ENCODE data around the gene SH3GL3.

The SH3GL3 gene

GRCh38 chr15:83570756-83571155, 123.6 kb downstream of the SH3GL3 start:
- no peak for DNase-seq (ENCODE audit: low spot score)

DNA sequence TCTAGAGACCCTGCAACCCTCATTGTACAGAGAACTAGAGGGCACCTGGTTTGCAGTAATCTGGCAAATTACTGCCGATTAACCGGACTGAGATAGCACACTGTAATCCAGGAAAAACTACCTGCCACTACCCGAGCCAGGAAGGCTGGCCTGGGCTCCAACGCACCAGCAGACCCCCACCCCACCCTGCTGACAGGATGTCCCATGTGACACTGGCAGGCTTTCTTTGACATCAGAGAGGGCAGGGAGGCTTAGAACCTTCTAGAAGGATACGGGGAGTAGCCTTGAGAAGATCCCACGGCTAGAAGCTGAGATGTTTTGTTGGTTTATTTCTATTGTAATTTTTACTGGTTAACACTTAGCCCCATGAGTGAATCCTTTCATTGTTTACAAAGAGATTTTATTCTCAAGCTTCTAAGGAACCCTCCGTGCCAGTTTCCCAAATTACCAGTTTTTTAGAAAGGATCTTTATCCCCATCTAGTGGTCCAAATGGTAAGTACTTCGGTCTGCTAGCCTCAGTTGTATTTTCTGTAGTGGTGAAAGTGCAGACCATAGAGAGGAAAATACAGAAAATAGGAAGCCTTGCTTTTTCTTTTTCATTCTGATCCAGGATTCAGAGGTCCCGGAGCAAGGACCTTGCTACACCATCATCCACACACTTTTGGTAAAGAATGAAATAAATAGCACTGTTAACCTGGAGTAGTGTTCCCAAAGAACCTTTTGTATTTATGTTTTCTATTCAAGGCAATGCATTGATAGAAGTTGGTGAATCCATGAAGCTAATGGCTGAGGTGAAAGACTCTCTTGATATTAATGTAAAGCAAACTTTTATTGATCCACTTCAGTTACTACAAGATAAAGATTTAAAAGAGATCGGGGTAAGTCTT, 124.9 kb downstream of the SH3GL3 start:
- DNase-seq (ENCODE audit: low spot score) = peak; percentile 10

DNA sequence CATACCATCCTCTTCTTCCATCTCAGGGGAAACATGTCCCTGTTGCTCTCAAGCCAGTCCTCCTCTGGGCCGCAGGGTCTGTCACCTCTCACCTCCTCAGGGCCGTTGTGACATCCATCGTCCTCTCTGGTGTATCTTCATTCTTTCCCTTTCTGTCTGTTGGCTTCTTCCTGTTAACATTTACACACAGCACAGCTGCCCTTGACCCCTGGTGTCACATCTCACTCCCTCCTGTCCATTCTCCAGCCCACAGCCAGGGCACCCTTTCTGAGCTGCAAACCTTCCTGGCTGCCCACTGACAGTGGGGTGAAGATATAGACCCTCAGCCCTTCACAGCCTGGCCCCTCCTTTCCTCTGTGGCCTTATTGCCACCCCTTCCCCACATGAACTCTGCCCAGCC, 127.2 kb downstream of the SH3GL3 start:
- no peak for DNase-seq (ENCODE audit: low spot score)

- DNase-seq (ENCODE audit: low spot score) = no peak
Measured at GRCh38 chr15:83578691-83579090, 131.6 kb downstream of the SH3GL3 start.

DNA sequence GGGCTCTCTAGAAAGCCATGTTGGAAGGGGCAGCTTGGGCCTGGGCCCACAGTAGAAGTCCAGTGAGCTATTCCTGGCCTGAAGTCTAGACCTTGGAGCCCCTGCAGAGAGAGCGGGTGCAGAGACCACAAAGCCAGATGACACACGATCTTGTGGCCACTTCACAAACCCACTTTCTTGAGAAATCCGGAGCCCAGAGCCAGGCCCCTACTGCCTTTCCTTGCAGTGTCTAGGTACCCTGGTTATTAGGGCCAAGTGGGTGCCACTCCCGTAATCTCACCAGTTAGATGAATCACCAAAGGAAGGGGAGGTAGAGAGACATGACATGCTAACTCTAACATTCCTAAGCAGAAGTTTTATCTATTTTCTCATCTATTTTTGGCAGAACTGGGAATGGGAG, 134.2 kb downstream of the SH3GL3 start:
- no peak for DNase-seq (ENCODE audit: low spot score)

GRCh38 chr15:83582381-83582780, 135.2 kb downstream of the SH3GL3 start:
- DNase-seq (ENCODE audit: low spot score) = no peak

DNA sequence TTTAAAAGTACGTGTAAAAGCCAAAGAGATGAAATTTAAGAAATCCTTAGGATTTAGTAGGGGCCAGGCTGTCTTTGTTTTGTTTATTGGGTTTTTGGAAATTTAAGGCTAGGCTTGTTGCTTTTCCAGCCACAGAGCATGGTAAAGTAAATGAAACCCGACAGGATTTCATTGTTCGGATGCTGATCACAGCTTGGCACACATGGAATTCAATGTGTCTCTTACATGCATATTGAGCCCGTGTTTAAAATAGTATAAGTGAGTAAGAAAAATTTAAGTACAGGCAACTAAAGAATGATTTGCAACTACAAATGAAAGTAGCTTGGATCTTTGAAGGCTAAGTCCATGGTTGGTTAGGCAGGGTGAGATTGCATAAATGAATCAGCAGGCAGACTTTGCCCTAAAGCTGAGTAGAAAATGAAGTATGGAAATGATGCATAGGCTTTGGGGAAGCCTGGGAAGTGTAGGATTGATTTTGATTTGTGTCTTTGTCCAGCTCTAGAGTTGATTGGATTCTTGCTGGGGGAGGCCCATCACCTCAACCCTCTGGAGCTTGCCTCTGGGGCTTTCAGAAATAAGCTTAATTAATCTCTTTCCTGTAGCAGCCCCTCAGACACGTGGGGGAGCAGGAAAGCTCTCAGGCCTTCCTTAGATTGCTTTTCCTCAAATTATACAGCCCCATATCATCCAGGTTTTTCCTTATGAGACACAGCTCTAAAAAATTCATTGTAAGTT, 138.6 kb downstream of the SH3GL3 start:
- DNase-seq (ENCODE audit: low spot score) = no peak

DNA sequence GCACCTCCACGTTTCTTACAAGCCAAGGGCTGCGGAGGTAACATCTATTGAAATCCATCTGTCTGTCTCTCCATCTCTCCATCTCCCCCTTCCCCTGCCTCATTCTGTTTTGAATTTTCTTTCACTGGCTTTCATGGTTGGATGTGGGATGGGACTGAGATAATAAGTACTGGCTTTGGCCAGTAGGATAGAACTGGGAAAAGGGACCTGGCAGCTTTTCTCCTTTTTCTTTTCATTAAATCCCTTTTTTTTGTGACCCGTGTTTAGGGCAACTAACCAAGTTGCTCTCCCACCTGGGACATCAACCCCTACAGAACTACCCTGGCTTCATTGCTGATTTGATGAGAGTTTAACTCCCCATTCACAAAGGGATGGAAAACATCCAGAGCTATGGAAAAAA, 139.9 kb downstream of the SH3GL3 start:
- no peak for DNase-seq (ENCODE audit: low spot score)

DNA sequence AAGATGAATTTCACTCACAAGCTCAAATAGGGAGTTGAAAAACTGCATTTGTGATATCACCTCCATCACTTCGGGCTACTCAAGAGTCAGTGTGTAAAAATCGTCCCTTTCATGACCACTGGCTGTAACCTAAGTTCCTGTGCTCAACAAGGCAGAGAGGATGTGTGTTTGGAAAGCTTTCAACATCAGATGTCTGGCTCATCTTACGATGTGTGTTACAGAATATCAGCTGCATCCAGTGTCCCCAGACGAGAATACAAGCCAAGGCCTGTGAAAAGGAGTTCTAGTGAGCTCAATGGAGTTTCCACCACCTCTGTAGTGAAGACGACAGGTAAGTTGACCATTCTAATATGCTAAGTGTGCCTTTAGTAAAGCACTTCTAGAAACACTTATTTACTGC, 141.3 kb downstream of the SH3GL3 start:
- no peak for DNase-seq (ENCODE audit: low spot score)

- DNase-seq (ENCODE audit: low spot score) = no peak
Measured at GRCh38 chr15:83592370-83593040, 145.4 kb downstream of the SH3GL3 start.

GRCh38 chr15:83595191-83595590, 148.1 kb downstream of the SH3GL3 start:
- DNase-seq (ENCODE audit: low spot score) = no peak

DNA sequence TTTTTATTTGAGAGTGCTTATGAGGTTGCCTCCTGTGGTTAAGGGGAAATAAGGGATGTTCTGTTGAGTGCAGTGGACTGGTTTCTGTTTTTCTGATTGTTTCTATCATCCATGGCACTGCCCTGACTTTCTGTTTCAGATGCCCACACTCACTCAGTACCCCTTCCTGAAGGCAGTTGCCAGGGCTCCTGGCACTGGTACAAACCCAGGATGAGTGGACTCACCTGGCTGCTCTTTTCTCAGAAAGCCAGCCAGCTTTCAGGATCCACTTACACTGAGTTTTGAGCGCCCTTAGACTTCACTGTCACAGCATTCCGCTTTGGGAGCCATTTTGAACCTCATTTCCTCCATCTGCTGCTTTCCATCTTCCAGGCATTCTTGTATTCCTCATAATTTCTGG, 150.9 kb downstream of the SH3GL3 start:
- no peak for DNase-seq (ENCODE audit: low spot score)

- peak; percentile 38 for DNase-seq (ENCODE audit: low spot score)
Measured at GRCh38 chr15:83602021-83602420, 154.9 kb downstream of the SH3GL3 start.

DNA sequence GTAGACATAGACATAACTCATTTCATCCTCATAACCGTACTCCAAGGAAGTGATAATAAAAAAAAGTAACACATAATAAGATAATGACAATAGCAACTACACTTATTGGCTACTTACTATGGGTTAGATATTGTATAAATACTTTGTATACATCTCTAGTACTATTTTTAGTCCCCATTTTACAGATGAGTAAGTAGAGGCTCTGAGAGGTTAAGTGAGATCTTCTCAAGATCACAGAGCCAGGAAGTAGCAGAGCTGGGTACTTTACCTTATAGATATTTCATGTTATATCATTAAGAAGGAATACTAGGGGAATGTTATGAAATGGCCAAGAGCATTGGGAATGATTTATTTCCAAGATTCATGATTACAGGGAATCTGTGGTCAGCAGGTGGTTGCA, 157.4 kb downstream of the SH3GL3 start:
- no peak for DNase-seq (ENCODE audit: low spot score)

DNA sequence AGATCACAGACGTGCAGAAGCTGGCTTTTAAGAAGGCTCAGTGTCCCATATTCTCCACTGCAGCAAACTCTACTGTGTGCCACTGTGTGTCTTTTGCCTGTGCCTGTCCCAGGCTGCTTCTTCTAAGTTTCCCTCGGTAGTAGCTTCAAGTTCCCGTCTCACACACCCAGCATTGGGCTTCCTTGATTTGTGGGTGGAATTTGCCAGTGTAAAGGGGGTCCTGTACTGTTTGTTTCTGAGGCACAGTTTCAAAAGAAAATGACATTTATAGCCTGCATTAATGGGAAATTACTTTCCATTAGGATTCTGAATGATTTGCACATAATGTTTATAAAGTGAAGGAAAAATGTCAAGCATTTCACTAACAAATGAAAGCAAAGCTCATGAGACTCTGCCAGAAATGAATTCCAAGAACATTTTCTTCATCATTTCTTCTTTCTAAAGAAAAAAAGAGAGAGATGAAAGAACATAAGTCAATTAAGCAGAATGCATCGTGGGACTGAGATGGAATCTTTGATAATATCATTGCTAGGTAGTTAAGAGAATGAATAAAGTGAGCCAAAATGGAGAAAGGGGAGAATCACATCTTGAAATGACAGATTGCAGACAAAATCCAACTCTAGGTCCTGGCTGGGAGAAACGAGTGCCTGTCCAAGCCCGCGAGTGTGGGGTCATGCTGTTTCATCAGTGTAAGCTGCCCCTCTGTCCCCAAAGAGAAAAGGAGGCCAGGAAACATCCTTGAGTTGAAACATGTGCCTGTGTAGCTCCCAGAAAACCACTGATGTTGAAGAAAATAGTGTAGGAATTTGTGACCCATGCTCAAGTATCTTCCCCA, 158.2 kb downstream of the SH3GL3 start:
- no peak for DNase-seq (ENCODE audit: low spot score)

- DNase-seq (ENCODE audit: low spot score) = no peak
Measured at GRCh38 chr15:83610132-83610531, 163.0 kb downstream of the SH3GL3 start.

DNA sequence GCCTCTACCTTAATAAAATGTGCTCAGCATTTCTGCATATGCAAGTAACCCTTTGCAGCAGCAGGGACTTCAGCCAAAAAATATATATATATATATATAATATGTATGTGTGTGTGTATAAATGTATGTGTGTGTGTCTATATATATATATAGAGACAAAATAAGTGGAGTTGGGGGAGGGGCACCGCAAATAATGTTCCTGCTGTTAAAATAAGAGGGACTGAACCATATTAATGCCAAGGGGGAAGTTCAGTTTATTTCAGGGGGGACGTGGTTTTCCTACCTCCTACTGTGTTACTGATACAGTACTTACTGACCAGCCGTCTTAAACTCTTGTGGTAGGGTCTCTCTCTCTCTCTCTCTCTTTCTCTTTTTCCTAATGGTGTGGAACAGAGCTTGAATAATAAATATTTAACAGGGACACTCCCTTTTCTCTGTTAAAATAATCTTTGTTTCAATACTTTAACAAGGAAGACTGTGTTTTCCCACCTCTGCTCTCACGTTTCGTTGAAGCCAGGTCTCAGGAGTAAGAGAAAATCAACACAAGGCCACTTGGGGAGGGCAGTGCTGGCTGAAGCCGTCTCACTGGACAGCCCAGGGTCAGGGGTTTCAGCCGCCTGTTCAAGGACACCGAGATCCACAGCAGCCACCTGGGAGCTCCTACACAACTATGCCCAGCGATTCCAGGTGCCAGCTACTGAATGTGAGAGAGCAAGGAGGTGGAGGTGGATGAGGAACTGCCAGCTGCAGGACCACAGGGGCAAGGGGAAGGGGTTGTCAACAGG, 164.0 kb downstream of the SH3GL3 start:
- DNase-seq (ENCODE audit: low spot score) = no peak

DNA sequence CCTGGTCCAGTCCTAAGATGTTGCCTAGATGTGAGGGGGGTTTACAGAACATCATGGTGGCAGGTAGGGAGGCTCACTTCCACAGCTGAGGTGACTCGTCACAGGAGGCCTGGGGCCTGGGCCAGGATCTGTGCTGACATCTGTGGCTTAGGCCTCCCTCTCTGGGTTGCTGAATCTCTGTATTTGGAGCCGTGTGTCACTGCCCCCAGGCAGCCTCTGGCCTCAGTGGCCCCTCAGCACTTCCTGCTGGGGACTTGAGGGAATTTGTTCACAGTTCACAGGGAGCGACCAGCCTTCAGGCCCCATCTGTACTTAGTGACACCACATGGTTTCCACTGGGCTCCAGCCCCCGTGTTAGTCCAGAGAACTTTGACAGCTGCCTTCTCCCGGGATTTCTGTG, 165.1 kb downstream of the SH3GL3 start:
- DNase-seq (ENCODE audit: low spot score) = no peak

DNA sequence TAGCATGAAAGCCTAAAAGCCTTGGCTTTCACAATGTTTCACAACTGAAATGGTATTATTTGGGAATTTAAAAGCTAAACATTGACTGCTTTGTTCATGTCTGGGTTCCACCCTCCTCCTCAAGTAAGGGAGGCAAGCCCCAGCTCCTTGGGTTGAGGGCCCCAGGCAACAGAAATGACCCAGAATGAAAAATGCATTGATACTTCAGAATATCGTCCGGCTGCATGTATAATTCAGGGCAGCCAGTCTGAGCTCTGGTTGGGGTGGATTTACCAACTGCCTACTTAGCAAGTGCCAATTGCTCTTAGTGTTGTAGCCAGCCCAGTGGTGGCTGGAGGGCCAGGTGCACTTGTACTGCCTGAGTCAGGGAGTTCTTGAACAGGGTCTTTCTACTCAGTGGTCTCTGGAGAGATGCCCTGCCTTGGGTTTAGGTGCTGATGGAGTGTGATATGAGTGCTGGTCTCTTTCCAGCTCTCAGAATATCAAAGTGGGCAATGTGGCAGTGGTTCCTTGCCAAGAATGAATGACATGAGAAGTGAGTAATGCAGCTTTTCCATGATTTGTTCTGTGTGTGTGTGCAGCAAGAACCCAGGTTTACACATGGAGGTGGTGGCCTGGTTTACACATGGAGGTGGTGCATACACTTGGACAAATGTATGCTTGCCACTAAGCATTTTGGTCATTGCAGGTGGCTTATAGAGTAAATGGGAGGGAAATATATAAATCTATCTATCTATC, 165.9 kb downstream of the SH3GL3 start:
- DNase-seq (ENCODE audit: low spot score) = no peak

DNA sequence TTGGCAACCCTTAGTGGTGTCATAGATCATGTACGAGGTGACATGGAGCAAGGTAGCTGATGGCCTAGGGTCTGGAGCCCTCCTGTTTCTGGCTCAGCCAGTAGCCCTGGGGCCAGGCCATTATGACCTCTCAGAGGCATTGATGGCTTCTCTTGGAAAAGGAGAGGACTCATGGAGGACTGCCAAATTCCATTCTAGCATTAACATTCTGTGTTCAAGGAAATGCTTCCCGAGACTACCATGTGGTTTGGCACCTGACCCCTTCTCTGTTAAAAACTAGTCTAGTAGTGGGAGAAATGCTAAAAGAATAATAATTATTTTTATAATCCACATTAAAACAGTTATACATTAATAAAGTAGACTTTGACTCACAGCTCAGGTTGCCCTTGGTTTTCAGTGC, 166.6 kb downstream of the SH3GL3 start:
- no peak for DNase-seq (ENCODE audit: low spot score)
